Adrenal gland (tissue), 5 donors: ENCODE measurements around the gene ANKRD18A.
"Not testable (repeated sequence)": the region's sequence is repeated elsewhere in the genome, so short reads cannot be mapped to it uniquely, and the experiment has no call there.

Experiments used
- CTCF ChIP-seq, 6 experiments: fragments of 450-650 bp in 4 of 6; fragments of 200-600 bp in 2 of 6; sonication (generic) in 1 of 6; IDR thresholded peaks; 1 replicate in 5 of 6; 2 replicates in 1 of 6; pipeline versions ENCODE4 v1.5.1 to v1.8.0; 2016 to 2021; ENCODE audit warnings: antibody characterized with exemption in 6 of 6, mild to moderate bottlenecking in 2 of 6, moderate library complexity in 1 of 6
- POLR2A ChIP-seq, 2 donors: fragments of 450-650 bp; IDR thresholded peaks; one replicate each; pipeline ENCODE4 v1.6.1; 2017; ENCODE audit warnings: antibody characterized with exemption in 2 of 2, mild to moderate bottlenecking in 2 of 2, moderate library complexity in 1 of 2
- donor health status: DM: no; HTN: no; CAD: no.

- TF ChIP-seq CTCF, POLR2A (IDR thresholded peaks at IDR 0.05): not testable (repeated sequence)
These were observed 44.2 kb downstream of the ANKRD18A start for GRCh38 chr9:38576181-38576580.
